NCI-H510A treated with DMSO at 0.1 percent for 48 hours (cell line): ENCODE data around the gene OR2A14.
"Not testable (repeated sequence)": the region's sequence is repeated elsewhere in the genome, so short reads cannot be mapped to it uniquely, and the experiment has no call there.

ENCODE experiments used
- DNase-seq: peaks from one replicate; lab custom pipeline; 2025; lab: John Stamatoyannopoulos, UW

Gene OR2A14

GRCh38 chr7:144158861-144159260, 35.9 kb downstream of the OR2A14 start:
- DNase-seq: no peak

- DNase-seq: no peak
Observed at GRCh38 chr7:144164784-144165183, 41.8 kb downstream of the OR2A14 start.

GRCh38 chr7:144171594-144172350, 48.8 kb downstream of the OR2A14 start:
- DNase-seq: not testable (repeated sequence)

GRCh38 chr7:144174613-144175012, 51.6 kb downstream of the OR2A14 start:
- no peak for DNase-seq

- not testable (repeated sequence) for DNase-seq
Observed at GRCh38 chr7:144178380-144179164, 55.6 kb downstream of the OR2A14 start.

- not testable (repeated sequence) for DNase-seq
Observed at GRCh38 chr7:144179165-144179479, 56.1 kb downstream of the OR2A14 start.
